ENCODE data around the gene NFYC. TPM values are rescaled to one million over a fixed set of nuclear protein-coding genes. Genes with fewer than 3 reads are reported as not detected.

The NFYC gene
- total RNA-seq, 1 donor from 2014 or later: 38.0 TPM

DNA sequence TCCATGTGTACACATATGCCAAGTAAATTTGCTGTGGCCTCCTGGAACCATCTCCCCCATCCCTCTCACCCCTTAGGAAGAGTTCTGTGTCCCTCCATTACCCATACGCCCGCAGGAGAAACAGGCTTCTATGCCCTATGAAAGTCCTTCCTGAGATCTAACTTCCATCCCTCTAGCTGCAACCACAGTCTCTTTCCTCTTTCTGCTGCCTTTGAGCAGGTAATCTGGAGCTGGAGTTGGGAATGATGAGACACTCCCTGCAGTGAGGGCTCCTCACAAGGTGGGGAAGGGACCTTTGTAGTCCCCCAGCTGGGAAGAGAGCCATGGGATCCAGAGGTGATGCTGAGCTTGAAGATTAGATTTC lies 90.1 kb downstream of the NFYC start:
- no peaks in the 10 kb centered on the region for H3K9me3 ChIP-seq (ENCODE audit: low read depth)
- peaks cover 22% of the 10 kb centered on the region for H3F3A ChIP-seq (ENCODE audit: low read depth)
- H3K36me3 ChIP-seq: no peaks in the 10 kb centered on the region
- H3K27me3 Mint-ChIP-seq (ENCODE audit: insufficient read depth, low read depth): peaks cover 21% of the 10 kb centered on the region
- H3K4me1 Mint-ChIP-seq: peaks cover 23% of the 10 kb centered on the region
- no peak overlapping the region for H3K9ac ChIP-seq
- H3K9me3 Mint-ChIP-seq: peaks cover 14% of the 10 kb centered on the region
- H4K20me1 ChIP-seq (ENCODE audit: low read depth): peaks cover 8% of the 10 kb centered on the region
- H3K27ac Mint-ChIP-seq: no peak overlapping the region
- TF ChIP-seq EZH2phosphoT487 (IDR thresholded peaks at IDR 0.05): no peak
- peak overlapping the region; percentile 55 for H3K4me3 Mint-ChIP-seq
- H3K27me3 ChIP-seq: peaks cover 54% of the 10 kb centered on the region
- DNase-seq (ENCODE audit: low spot score): no peak
- H3K27ac ChIP-seq: no peak overlapping the region
- no peak overlapping the region for H3K4me2 ChIP-seq
- H2AFZ ChIP-seq (replicated peaks): no peak overlapping the region
- H3K4me1 ChIP-seq: peaks cover 12% of the 10 kb centered on the region
- no peak overlapping the region for H3K4me3 ChIP-seq
- H3K79me2 ChIP-seq (ENCODE audit: low read depth): no peaks in the 10 kb centered on the region
- peaks cover 18% of the 10 kb centered on the region for H3K36me3 Mint-ChIP-seq

DNA sequence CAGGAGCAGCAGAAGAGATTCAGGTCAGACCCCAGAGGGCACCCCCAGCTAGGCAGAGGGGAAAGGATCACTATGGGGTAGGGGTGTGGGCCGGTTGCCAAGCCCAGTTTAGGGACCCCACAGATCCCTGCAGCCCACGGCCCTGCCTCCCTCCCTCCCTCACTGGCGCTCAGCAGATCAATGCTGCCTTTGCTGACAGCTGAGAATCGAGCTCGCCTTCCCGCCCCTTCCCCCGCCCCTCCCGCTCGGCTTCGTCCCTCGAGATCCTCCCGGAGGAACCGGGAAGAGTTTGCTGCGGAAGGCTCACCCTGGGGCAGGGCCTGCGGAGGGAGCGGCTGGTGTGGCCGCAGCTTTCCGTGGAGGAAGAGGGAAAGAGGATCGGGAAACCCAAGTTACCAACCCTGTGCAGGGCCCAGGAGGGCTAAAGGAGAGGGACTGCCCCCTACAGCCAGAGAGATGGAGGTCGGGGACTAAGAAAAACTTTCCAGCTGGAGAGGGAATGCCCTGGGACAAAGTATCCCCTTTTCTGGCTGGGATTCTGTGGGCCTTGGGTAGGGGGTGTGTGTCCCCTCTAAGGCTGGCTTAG lies 91.0 kb downstream of the NFYC start:
- no peak for TF ChIP-seq EZH2phosphoT487 (IDR thresholded peaks at IDR 0.05)
- TF ChIP-seq EZH2 (IDR thresholded peaks at IDR 0.05): no peak
- TF ChIP-seq, protein P1, sequence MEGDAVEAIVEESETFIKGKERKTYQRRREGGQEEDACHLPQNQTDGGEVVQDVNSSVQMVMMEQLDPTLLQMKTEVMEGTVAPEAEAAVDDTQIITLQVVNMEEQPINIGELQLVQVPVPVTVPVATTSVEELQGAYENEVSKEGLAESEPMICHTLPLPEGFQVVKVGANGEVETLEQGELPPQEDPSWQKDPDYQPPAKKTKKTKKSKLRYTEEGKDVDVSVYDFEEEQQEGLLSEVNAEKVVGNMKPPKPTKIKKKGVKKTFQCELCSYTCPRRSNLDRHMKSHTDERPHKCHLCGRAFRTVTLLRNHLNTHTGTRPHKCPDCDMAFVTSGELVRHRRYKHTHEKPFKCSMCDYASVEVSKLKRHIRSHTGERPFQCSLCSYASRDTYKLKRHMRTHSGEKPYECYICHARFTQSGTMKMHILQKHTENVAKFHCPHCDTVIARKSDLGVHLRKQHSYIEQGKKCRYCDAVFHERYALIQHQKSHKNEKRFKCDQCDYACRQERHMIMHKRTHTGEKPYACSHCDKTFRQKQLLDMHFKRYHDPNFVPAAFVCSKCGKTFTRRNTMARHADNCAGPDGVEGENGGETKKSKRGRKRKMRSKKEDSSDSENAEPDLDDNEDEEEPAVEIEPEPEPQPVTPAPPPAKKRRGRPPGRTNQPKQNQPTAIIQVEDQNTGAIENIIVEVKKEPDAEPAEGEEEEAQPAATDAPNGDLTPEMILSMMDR (IDR thresholded peaks at IDR 0.05): peak; percentile 36
- peaks cover 7% of the 10 kb centered on the region for H3K9me3 Mint-ChIP-seq
- H3K9ac ChIP-seq: no peak overlapping the region
- DNase-seq (ENCODE audit: low spot score): peak; percentile 73
- peak overlapping the region; percentile 35 for H2AFZ ChIP-seq (replicated peaks)
- no peaks in the 10 kb centered on the region for H3K9me3 ChIP-seq (ENCODE audit: low read depth)
- H3K27ac Mint-ChIP-seq: no peak overlapping the region
- no peak overlapping the region for H3K27ac ChIP-seq
- peaks cover 21% of the 10 kb centered on the region for H3K27me3 Mint-ChIP-seq (ENCODE audit: insufficient read depth, low read depth)
- H3F3A ChIP-seq (ENCODE audit: low read depth): peaks cover 22% of the 10 kb centered on the region
- H3K79me2 ChIP-seq (ENCODE audit: low read depth): no peaks in the 10 kb centered on the region
- H3K4me3 ChIP-seq: peak overlapping the region; percentile 55
- peaks cover 12% of the 10 kb centered on the region for H3K4me1 ChIP-seq
- peak overlapping the region; percentile 72 for H3K4me2 ChIP-seq
- H4K20me1 ChIP-seq (ENCODE audit: low read depth): peaks cover 8% of the 10 kb centered on the region
- H3K4me3 Mint-ChIP-seq: peak overlapping the region; percentile 87
- no peaks in the 10 kb centered on the region for H3K36me3 ChIP-seq
- peaks cover 9% of the 10 kb centered on the region for H3K36me3 Mint-ChIP-seq
- H3K27me3 ChIP-seq: peaks cover 54% of the 10 kb centered on the region
- H3K4me1 Mint-ChIP-seq: peaks cover 24% of the 10 kb centered on the region

DNA sequence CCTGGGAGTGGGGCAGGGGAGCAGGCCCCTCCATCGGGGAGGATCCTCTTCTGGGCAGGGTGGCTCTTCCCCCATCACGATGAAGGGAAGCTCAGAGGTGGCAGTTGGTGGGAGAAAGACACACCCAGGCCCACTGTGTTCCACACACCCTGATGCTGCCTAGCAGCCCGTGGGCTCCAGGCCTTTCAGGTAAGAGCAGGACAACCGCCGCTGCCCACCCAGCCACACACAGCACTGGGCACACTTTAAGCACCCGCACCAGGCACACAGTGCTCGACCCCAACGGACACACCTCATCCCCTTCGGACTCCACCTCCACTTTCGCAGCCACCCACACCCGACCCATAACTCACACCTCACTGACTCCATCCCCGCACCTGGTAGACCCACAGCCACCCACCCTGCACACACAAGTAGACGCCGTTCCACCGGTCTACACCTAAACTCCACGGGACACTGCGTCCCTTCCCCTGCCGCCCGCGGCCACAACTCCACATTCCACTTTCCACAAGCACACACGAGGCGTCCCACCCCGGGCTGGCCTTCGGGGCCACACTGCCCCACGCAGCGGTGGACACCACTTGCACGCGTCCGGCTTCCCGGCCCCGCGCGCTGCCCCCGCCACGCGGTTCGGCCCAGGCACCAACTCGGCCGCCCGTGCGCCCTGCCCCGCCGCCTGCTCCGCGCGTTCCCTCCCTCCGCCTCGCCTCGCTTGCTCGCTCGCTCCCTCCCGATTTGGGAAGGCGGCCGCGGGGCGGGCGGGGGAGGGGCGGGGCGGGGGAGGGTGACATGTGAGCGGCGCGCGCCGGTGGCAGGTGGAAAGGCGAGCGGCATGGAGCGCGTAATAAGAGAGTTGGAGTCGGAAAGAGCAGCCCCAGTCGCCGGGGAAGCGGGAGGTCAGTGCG lies 91.7 kb downstream of the NFYC start, which contains the start of gene KCNQ4:
TSS of gene KCNQ4 (plus strand) at position 787 of the 905 bp plus-strand sequence. CDS start 307 bp downstream, outside the sequence.
- Histone ChIP-seq H3F3A (ENCODE audit: low read depth) (peaks cover 22% of the 10 kb centered on the region), H3K79me2 (ENCODE audit: low read depth) (no peaks in the 10 kb centered on the region), H3K36me3 (no peaks in the 10 kb centered on the region), H3K27ac (no peak within 1 kb of the TSS), H3K27me3 (peaks cover 54% of the 10 kb centered on the region), H4K20me1 (ENCODE audit: low read depth) (peaks cover 8% of the 10 kb centered on the region), H3K4me3 (peak within 1 kb of the TSS; percentile 55), H2AFZ (replicated peaks) (peak within 1 kb of the TSS; percentile 94), H3K4me2 (peak within 1 kb of the TSS; percentile 73), H3K9me3 (ENCODE audit: low read depth) (no peaks in the 10 kb centered on the region), H3K9ac (no peak within 1 kb of the TSS), H3K4me1 (peaks cover 16% of the 10 kb centered on the region)
- peak within 1 kb of the TSS; percentile 19 for H3K27ac Mint-ChIP-seq
- peaks cover 28% of the 10 kb centered on the region for H3K4me1 Mint-ChIP-seq
- peaks cover 5% of the 10 kb centered on the region for H3K36me3 Mint-ChIP-seq
- TF ChIP-seq, protein P1 (IDR thresholded peaks at IDR 0.05): no peak
- TF ChIP-seq EZH2 (IDR thresholded peaks at IDR 0.05) (peak; percentile 24), EZH2phosphoT487 (IDR thresholded peaks at IDR 0.05) (no peak)
- H3K27me3 Mint-ChIP-seq (ENCODE audit: insufficient read depth, low read depth): peaks cover 21% of the 10 kb centered on the region
- peak within 1 kb of the TSS; percentile 87 for H3K4me3 Mint-ChIP-seq
- H3K9me3 Mint-ChIP-seq: peaks cover 3% of the 10 kb centered on the region
- DNase-seq (ENCODE audit: low spot score): peak; percentile 91
